SU-DHL-6 (cell line): Measurements from ENCODE around the gene SLC16A10.

Source experiments
- H2AFZ ChIP-seq: fragments of 200-600 bp; sonication (generic); 2 replicates; pipeline ENCODE4 v1.6.1; 2014; ENCODE audit warnings: low read depth, mild to moderate bottlenecking, moderate library complexity, mixed read lengths, antibody characterized with exemption, low read length; ENCODE audit not compliant: severe bottlenecking
- H3F3A ChIP-seq: fragments of 200-600 bp; shearing (Covaris generic); 2 replicates; pipeline ENCODE4 v1.6.0; 2016; ENCODE audit warnings: antibody characterized with exemption, mild to moderate bottlenecking; ENCODE audit not compliant: insufficient read depth
- H3K27ac ChIP-seq: fragments of 200-600 bp; sonication (generic); 2 replicates; pipeline ENCODE4 v1.5.1; 2016; ENCODE audit warnings: low read depth, mild to moderate bottlenecking, low read length, moderate library complexity, mixed read lengths
- H3K27me3 ChIP-seq: fragments of 200-600 bp; sonication (generic), shearing (Covaris generic); 2 replicates; pipeline ENCODE4 v1.6.0; 2014; ENCODE audit warnings: mild to moderate bottlenecking, low read length
- H3K36me3 ChIP-seq: fragments of 200-600 bp; sonication (generic); 2 replicates; pipeline ENCODE4 v1.6.1; 2014; ENCODE audit warnings: mild to moderate bottlenecking, low read length, mixed read lengths
- H3K4me2 ChIP-seq: fragments of 300-600, 200-600 bp; shearing (Covaris generic), sonication (generic); 2 replicates; pipeline ENCODE4 v1.6.0; 2014; ENCODE audit warnings: low read length, low read depth, mild to moderate bottlenecking; ENCODE audit not compliant: poor library complexity, severe bottlenecking
- H3K4me3 ChIP-seq: fragments of 200-600 bp; sonication (generic); 2 replicates; pipeline ENCODE4 v1.5.1; 2014; ENCODE audit warnings: antibody characterized with exemption, low read length, mild to moderate bottlenecking, mixed read lengths; ENCODE audit not compliant: insufficient read depth, poor library complexity, severe bottlenecking
- H3K79me2 ChIP-seq: fragments of 200-600 bp; sonication (generic); 2 replicates; pipeline ENCODE4 v1.6.1; 2014; ENCODE audit warnings: mild to moderate bottlenecking, low read length, moderate library complexity; ENCODE audit not compliant: insufficient read depth
- H3K9ac ChIP-seq: fragments of 200-600 bp; sonication (generic); 2 replicates; pipeline ENCODE4 v1.7.0; 2014; ENCODE audit warnings: mild to moderate bottlenecking, low read length
- H3K9me2 ChIP-seq: fragments of 200-600 bp; sonication (generic); replicated peaks from 2 replicates; pipeline ENCODE4 v1.6.1; 2014; ENCODE audit warnings: low read length; ENCODE audit not compliant: insufficient read depth
- H3K9me3 ChIP-seq: fragments of 200-600 bp; sonication (generic); 2 replicates; pipeline ENCODE4 v1.6.1; 2014; ENCODE audit warnings: low read length, mixed read lengths; ENCODE audit not compliant: insufficient read depth
- H4K20me1 ChIP-seq: fragments of 200-600 bp; sonication (generic); 2 replicates; pipeline ENCODE4 v1.6.1; 2014; ENCODE audit warnings: low read depth, mild to moderate bottlenecking, antibody characterized with exemption, low read length, moderate library complexity, mixed read lengths
- CTCF ChIP-seq: fragments of 200-600 bp; sonication (generic); IDR thresholded peaks from one replicate; pipeline ENCODE4 v1.5.1; 2017; ENCODE audit warnings: antibody characterized with exemption, mild to moderate bottlenecking, low read length, moderate library complexity; ENCODE audit not compliant: insufficient read depth, poor library complexity, severe bottlenecking
- EZH2phosphoT487 ChIP-seq: fragments of 200-600 bp; sonication (generic), shearing (Covaris generic); conservative IDR thresholded peaks from 2 replicates; pipeline ENCODE4 v1.6.1; 2018; ENCODE audit warnings: mild to moderate bottlenecking, antibody characterized with exemption, low read length, moderate library complexity, mixed read lengths

Gene SLC16A10

DNA sequence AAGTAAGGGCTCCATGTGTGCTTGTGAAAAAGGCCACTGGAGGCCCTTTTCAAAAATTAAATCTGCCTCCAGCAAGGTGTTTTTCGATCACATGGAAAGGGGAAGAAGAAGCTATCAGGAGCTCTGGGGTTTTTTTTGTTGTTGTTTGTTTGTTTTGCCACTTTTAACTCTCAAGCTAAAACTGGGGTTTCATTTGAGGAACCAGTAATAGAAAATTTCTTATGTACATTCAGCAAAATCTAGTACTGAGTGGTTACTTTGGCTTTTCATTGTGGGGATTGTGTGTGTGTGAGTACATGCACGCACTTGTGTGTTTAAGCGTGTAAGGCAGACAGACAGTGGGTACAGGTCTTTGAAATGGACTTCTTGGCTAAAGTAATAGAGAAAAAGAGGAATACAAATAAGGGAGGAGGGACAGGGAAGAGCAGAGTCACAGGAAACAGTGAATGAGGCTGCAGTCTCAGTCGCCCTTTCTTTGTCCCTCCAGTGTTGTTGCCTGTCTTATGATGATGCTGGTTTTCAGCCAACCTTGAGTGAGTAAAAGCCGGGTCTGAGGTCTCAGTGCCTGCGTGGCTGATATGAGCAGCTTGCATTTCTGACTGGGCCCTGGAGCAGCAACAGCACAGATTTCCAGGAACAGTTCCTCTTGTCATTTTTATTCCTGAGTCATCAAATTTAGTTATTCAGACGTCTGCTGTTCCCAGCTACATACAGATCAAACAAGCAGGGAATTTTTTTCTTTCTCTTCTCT, 26.2 kb downstream of the SLC16A10 start:
- no peak for TF ChIP-seq EZH2phosphoT487
- TF ChIP-seq CTCF = no peak
- no peaks in the 10 kb centered on the region for H4K20me1 ChIP-seq
- no peak overlapping the region for H3K4me2 ChIP-seq
- no peak overlapping the region for H3K27ac ChIP-seq
- no peak overlapping the region for H3K4me3 ChIP-seq
- H3K9ac ChIP-seq = no peak overlapping the region
- no peaks in the 10 kb centered on the region for H3K36me3 ChIP-seq
- no peaks in the 10 kb centered on the region for H3K79me2 ChIP-seq
- no peak overlapping the region for H2AFZ ChIP-seq
- H3K9me2 ChIP-seq = no peaks in the 10 kb centered on the region
- no peaks in the 10 kb centered on the region for H3F3A ChIP-seq
- H3K27me3 ChIP-seq = no peaks in the 10 kb centered on the region
- no peaks in the 10 kb centered on the region for H3K9me3 ChIP-seq

DNA sequence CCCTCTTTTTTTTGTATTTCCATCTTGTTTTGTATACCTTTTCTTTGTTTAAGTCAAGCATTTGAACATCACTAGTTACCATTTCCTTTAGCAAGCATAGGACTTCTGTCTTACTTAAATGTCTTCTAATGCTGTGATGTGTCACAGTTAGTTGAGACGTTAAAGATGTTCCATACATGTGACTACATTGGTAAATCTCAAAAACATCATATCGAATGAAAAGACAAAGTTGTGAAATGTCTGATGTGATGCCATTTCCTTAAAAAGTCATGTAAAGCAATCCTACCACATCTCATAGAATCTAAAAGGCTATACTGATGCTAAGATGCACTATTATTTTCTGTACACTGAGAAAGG, 26.8 kb downstream of the SLC16A10 start:
- no peaks in the 10 kb centered on the region for H3K36me3 ChIP-seq
- H3K4me2 ChIP-seq = no peak overlapping the region
- H3K4me3 ChIP-seq = no peak overlapping the region
- TF ChIP-seq EZH2phosphoT487 (no peak), CTCF (no peak)
- H3F3A ChIP-seq = no peaks in the 10 kb centered on the region
- no peaks in the 10 kb centered on the region for H3K79me2 ChIP-seq
- no peaks in the 10 kb centered on the region for H4K20me1 ChIP-seq
- H3K27ac ChIP-seq = no peak overlapping the region
- no peaks in the 10 kb centered on the region for H3K9me2 ChIP-seq
- H2AFZ ChIP-seq = no peak overlapping the region
- H3K9me3 ChIP-seq = no peaks in the 10 kb centered on the region
- H3K27me3 ChIP-seq = no peaks in the 10 kb centered on the region
- no peak overlapping the region for H3K9ac ChIP-seq

DNA sequence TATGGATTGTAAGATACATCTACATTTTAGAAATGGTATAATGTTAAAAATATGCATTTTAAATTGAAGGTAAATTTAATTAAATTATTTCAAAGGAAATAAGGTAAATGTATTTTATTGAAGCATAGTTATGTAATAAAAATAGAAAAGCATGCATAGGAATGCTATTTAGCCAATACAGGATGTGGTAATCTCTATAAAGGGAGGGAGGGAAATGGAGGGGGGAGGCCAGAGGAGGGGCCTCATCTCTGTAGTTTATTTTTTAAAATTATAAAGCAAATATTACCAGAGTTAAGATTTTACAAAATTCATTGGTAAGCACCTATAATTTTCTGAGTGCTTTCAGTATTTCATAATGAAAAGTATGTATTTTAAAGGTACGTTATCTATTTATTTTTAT, 27.2 kb downstream of the SLC16A10 start:
- Histone ChIP-seq H2AFZ (no peak overlapping the region), H3K4me2 (no peak overlapping the region), H3K27me3 (no peaks in the 10 kb centered on the region), H3F3A (no peaks in the 10 kb centered on the region), H3K4me3 (no peak overlapping the region), H3K9me3 (no peaks in the 10 kb centered on the region), H4K20me1 (no peaks in the 10 kb centered on the region), H3K9me2 (no peaks in the 10 kb centered on the region), H3K9ac (no peak overlapping the region), H3K27ac (no peak overlapping the region), H3K36me3 (no peaks in the 10 kb centered on the region), H3K79me2 (no peaks in the 10 kb centered on the region)
- TF ChIP-seq EZH2phosphoT487 = no peak
- TF ChIP-seq CTCF = no peak
